ENCODE measurements around the gene AEBP1. TPM values are rescaled to one million over a fixed set of nuclear protein-coding genes. Genes with fewer than 3 reads are reported as not detected.

AEBP1 gene
- total RNA-seq, 1 donor from 2014 or later: 4.1 TPM

- DNase-seq (ENCODE audit: low spot score in 2 of 2) (no peak), FAIRE-seq (no peak)
These were observed 1.9 kb upstream of the AEBP1 start for GRCh38 chr7:44101966-44102845.

GRCh38 chr7:44102846-44103565 is 1.1 kb upstream of the AEBP1 start:
- FAIRE-seq (no peak), DNase-seq (ENCODE audit: low spot score in 2 of 2) (no peak)

GRCh38 chr7:44103566-44103922 is 601 bp upstream of the AEBP1 start:
- no peak for DNase-seq (ENCODE audit: low spot score in 2 of 2)
- FAIRE-seq: no peak

GRCh38 chr7:44104860-44105771 is 971 bp downstream of the AEBP1 start:
- peak; percentile 62 to 66 for DNase-seq (ENCODE audit: low spot score in 2 of 2)
- FAIRE-seq: no peak

- DNase-seq (ENCODE audit: low spot score in 2 of 2) (no peak), FAIRE-seq (no peak)
These were observed 1.7 kb downstream of the AEBP1 start for GRCh38 chr7:44105832-44106231.

GRCh38 chr7:44106311-44107065 is 2.3 kb downstream of the AEBP1 start:
- no peak for FAIRE-seq
- no peak for DNase-seq (ENCODE audit: low spot score in 2 of 2)

- DNase-seq (ENCODE audit: low spot score in 2 of 2) (no peak), FAIRE-seq (no peak)
These were observed 3.2 kb downstream of the AEBP1 start for GRCh38 chr7:44107116-44107960.

- no peak for DNase-seq (ENCODE audit: low spot score in 2 of 2)
- FAIRE-seq: no peak
These were observed 4.0 kb downstream of the AEBP1 start for GRCh38 chr7:44107961-44108767.

- DNase-seq (ENCODE audit: low spot score in 2 of 2) (no peak), FAIRE-seq (no peak)
These were observed 4.9 kb downstream of the AEBP1 start for GRCh38 chr7:44108768-44109750.

- DNase-seq (ENCODE audit: low spot score in 2 of 2): no peak
- no peak for FAIRE-seq
These were observed 5.8 kb downstream of the AEBP1 start for GRCh38 chr7:44109991-44110390.

- DNase-seq (ENCODE audit: low spot score in 2 of 2): no peak
- no peak for FAIRE-seq
These were observed 6.8 kb downstream of the AEBP1 start for GRCh38 chr7:44110719-44111635.

GRCh38 chr7:44111761-44112160 is 7.6 kb downstream of the AEBP1 start:
- no peak for FAIRE-seq
- no peak for DNase-seq (ENCODE audit: low spot score in 2 of 2)

- no peak for DNase-seq (ENCODE audit: low spot score in 2 of 2)
- FAIRE-seq: no peak
These were observed 8.3 kb downstream of the AEBP1 start for GRCh38 chr7:44112231-44112996.

- DNase-seq (ENCODE audit: low spot score in 2 of 2): no peak
- FAIRE-seq: no peak
These were observed 9.0 kb downstream of the AEBP1 start for GRCh38 chr7:44112997-44113763.

Data from frontal cortex (tissue), 4 donors.